IMR-90 (cell line): Measurements from ENCODE around the gene UPK3B. TPM values are rescaled to one million over a fixed set of nuclear protein-coding genes. Genes with fewer than 3 reads are reported as not detected.
"Not testable (repeated sequence)": the region's sequence is repeated elsewhere in the genome, so short reads cannot be mapped to it uniquely, and the experiment has no call there.

Experiments
- ATAC-seq: fragments of 200-7000 bp; cut with Tn5 transposase; 2 replicates; pipeline ENCODE4 v1.9.1; 2020; ENCODE audit warnings: low read depth, mild to moderate bottlenecking, moderate library complexity
- BruUV-seq: library from RNA; stranded (reverse); fragments of 400-500 nt; replicated peaks from 2 replicates; lab custom pipeline; 2021; lab: Mats Ljungman, UMichigan
- CTCF ChIA-PET: fragments of 300-600 bp; formaldehyde crosslinking; extraction: SDS; loops from one replicate; lab custom pipeline; 2021; ENCODE audit warnings: antibody characterized with exemption; lab: Yijun Ruan, JAX
- POLR2A ChIA-PET: fragments of 300-600 bp; sonication (Branson Sonifier 250); formaldehyde crosslinking; loops from one replicate; lab custom pipeline; 2022; ENCODE audit warnings: antibody characterized with exemption; ENCODE audit not compliant: unreplicated experiment; lab: Charles Lee
- DNase-seq: peaks from one replicate; pipeline ENCODE4 v3.0.0; 2013
- H2AFZ ChIP-seq: replicated peaks from 2 replicates; pipeline ENCODE3; 2013; ENCODE audit warnings: low read length, mild to moderate bottlenecking; ENCODE audit not compliant: poor library complexity
- H2AK5ac ChIP-seq: 2 replicates; pipeline ENCODE4 v1.6.1; 2013; ENCODE audit warnings: low read depth, low read length, inconsistent platforms
- H2AK9ac ChIP-seq: replicated peaks from 2 replicates; pipeline ENCODE3; 2013; ENCODE audit warnings: mild to moderate bottlenecking, low read depth, low read length, moderate library complexity; ENCODE audit not compliant: poor library complexity
- H2BK120ac ChIP-seq: 2 replicates; pipeline ENCODE4 v1.6.1; 2013; ENCODE audit warnings: low read depth, low read length, inconsistent platforms
- H2BK15ac ChIP-seq: 3 replicates; pipeline ENCODE4 v1.6.1; 2013; ENCODE audit warnings: low read depth, low read length, inconsistent platforms
- H2BK20ac ChIP-seq: 2 replicates; pipeline ENCODE4 v1.6.1; 2013; ENCODE audit warnings: low read depth, mild to moderate bottlenecking, inconsistent platforms, low read length, moderate library complexity
- H2BK5ac ChIP-seq: 2 replicates; pipeline ENCODE4 v1.6.1; 2013; ENCODE audit warnings: mild to moderate bottlenecking, low read depth, low read length, inconsistent platforms; ENCODE audit not compliant: poor library complexity, severe bottlenecking
- H3K14ac ChIP-seq: replicated peaks from 2 replicates; pipeline ENCODE4 v1.6.1; 2013; ENCODE audit warnings: low read depth, low read length, inconsistent platforms
- H3K18ac ChIP-seq: 2 replicates; pipeline ENCODE4 v1.6.1; 2013; ENCODE audit warnings: low read depth, low read length, control low read depth
- H3K23ac ChIP-seq: 2 replicates; pipeline ENCODE4 v1.6.1; 2013; ENCODE audit warnings: low read depth, low read length, inconsistent platforms
- H3K27ac ChIP-seq: 2 replicates; pipeline ENCODE4 v1.5.1; 2013; ENCODE audit warnings: mild to moderate bottlenecking, control low read depth, low read length; ENCODE audit not compliant: insufficient read depth
- H3K27me3 ChIP-seq: 2 replicates; pipeline ENCODE4 v1.6.1; 2013; ENCODE audit warnings: low read length; ENCODE audit not compliant: control insufficient read depth, insufficient read depth
- H3K36me3 ChIP-seq: 2 replicates; pipeline ENCODE4 v1.6.1; 2013; ENCODE audit warnings: low read length, mixed read lengths; ENCODE audit not compliant: control insufficient read depth, insufficient read depth
- H3K4ac ChIP-seq: 2 replicates; pipeline ENCODE4 v1.6.1; 2013; ENCODE audit warnings: low read depth, low read length, inconsistent platforms
- H3K4me1 ChIP-seq: 2 replicates; pipeline ENCODE4 v1.6.1; 2013; ENCODE audit warnings: low read length, mixed read lengths; ENCODE audit not compliant: control insufficient read depth, insufficient read depth
- H3K4me2 ChIP-seq: 2 replicates; pipeline ENCODE4 v1.6.1; 2013; ENCODE audit warnings: low read depth, mild to moderate bottlenecking, control low read depth, low read length, moderate library complexity
- H3K4me3 ChIP-seq: 2 replicates; pipeline ENCODE4 v1.5.1; 2013; ENCODE audit warnings: low read depth, mild to moderate bottlenecking, control low read depth, low read length, moderate library complexity; ENCODE audit not compliant: insufficient read depth
- H3K56ac ChIP-seq: 2 replicates; pipeline ENCODE4 v1.6.1; 2013; ENCODE audit warnings: low read length, inconsistent platforms; ENCODE audit not compliant: insufficient read depth; ENCODE audit errors: extremely low read depth
- H3K79me1 ChIP-seq, 2 experiments: 2 replicates each; pipeline ENCODE4 v1.6.1; 2013; ENCODE audit warnings: low read length in 2 of 2, inconsistent platforms in 1 of 2, low read depth in 1 of 2
- H3K9ac ChIP-seq: 2 replicates; pipeline ENCODE4 v1.6.1; 2013; ENCODE audit warnings: low read depth, low read length, control low read depth
- H3K9me1 ChIP-seq: 2 replicates; pipeline ENCODE4 v1.6.1; 2013; ENCODE audit warnings: low read length, inconsistent platforms; ENCODE audit not compliant: insufficient read depth
- H3K9me3 ChIP-seq: 2 replicates; pipeline ENCODE4 v1.6.1; 2013; ENCODE audit warnings: low read length; ENCODE audit not compliant: control insufficient read depth, insufficient read depth
- H4K20me1 ChIP-seq: 2 replicates; pipeline ENCODE4 v1.6.1; 2013; ENCODE audit warnings: low read length, inconsistent platforms; ENCODE audit not compliant: insufficient read depth
- H4K5ac ChIP-seq: 2 replicates; pipeline ENCODE4 v1.6.1; 2013; ENCODE audit warnings: mild to moderate bottlenecking, low read depth, low read length, control low read depth
- H4K8ac ChIP-seq, 2 experiments: 2 replicates each; pipeline ENCODE4 v1.6.1; 2013; ENCODE audit warnings: low read depth in 2 of 2, low read length in 2 of 2, control low read depth in 1 of 2, inconsistent platforms in 1 of 2
- H4K91ac ChIP-seq: 2 replicates; pipeline ENCODE4 v1.6.1; 2013; ENCODE audit warnings: low read depth, low read length, inconsistent platforms; ENCODE audit not compliant: insufficient read depth
- WGBS, 2 experiments: methylation state at CpG; one replicate each; pipeline versions ENCODE4 v1.1.5 to v1.1.7; 2013; ENCODE audit warnings: missing lambda C conversion rate in 2 of 2; ENCODE audit not compliant: insufficient read length in 1 of 2; ENCODE audit errors: extremely low coverage in 2 of 2; 5-methylcytosine and 5-hydroxymethylcytosine counted together
- dilution Hi-C: fragments of 300-500 bp; cut with HindIII; formaldehyde crosslinking; loops from one replicate; pipeline ENCODE4 v1.14.3; 2018; ENCODE audit warnings: low sequenced_read_pairs; ENCODE audit not compliant: unreplicated experiment
- in situ Hi-C: fragments of 300-500 bp; cut with MboI; formaldehyde crosslinking; loops from 3 replicates; pipeline ENCODE4 v1.14.3; 2019; ENCODE audit warnings: low sequenced_read_pairs, inconsistent platforms, mixed read lengths
- intact Hi-C: fragments of 100-400 bp; cut with micrococcal nuclease; formaldehyde crosslinking; loops from 2 replicates; pipeline ENCODE4 v1.10.0; 2022
- polyA plus RNA-seq, 3 experiments: library from polyadenylated mRNA; depleted of rRNA; stranded (reverse); fragments of >200 nt; gene quantifications; 2 replicates each; pipeline ENCODE4 v1.2.3, GENCODE V29; 2012; ENCODE audit warnings: low replicate concordance in 1 of 3
- total RNA-seq: library from RNA; depleted of rRNA; stranded (reverse); fragments of >200 nt; gene quantifications from 2 replicates; pipeline ENCODE4 v1.2.3, GENCODE V29; 2012

Gene UPK3B
- total and polyA plus RNA-seq, 2 of the 4 experiments (the other 2 are of a cell fraction) = 0.26 TPM; not detected in 1

DNA sequence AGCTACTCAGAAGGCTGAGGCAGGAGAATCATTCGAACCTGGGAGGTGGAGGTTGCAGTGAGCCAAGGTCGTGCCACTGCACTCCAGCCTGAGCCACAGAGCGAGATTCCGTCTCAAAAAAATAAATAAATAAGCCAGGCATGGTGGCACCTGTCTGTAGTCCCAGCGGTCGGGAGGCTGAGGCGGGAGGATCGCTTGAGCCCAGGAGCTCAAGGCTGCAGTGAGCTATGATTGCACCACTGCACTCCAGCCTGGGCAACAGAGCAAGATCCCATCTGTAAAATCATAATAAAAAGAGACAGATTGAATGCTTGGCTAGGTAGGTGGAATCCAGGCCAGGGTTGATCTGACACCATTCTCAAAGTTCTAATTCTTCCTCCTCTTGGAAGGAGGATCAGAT lies 3.7 kb upstream of the UPK3B start:
- H3K18ac ChIP-seq, H2AK5ac ChIP-seq, BruUV-seq, H3K27me3 ChIP-seq, H3K27ac ChIP-seq, H4K91ac ChIP-seq, H3K4ac ChIP-seq, H3K56ac ChIP-seq, H2AK9ac ChIP-seq, intact Hi-C loops, H4K8ac ChIP-seq, H3K9me3 ChIP-seq, H2AFZ ChIP-seq, H3K4me2 ChIP-seq, H3K23ac ChIP-seq, H2BK5ac ChIP-seq, POLR2A ChIA-PET, DNase-seq, H3K9me1 ChIP-seq, H2BK20ac ChIP-seq, H2BK120ac ChIP-seq, H3K79me1 ChIP-seq, CTCF ChIA-PET, H4K20me1 ChIP-seq, H3K4me1 ChIP-seq, H2BK15ac ChIP-seq, dilution Hi-C loops, H4K5ac ChIP-seq, H3K14ac ChIP-seq, H3K9ac ChIP-seq, ATAC-seq, H3K4me3 ChIP-seq: not testable (repeated sequence)
- WGBS, 2 experiments = 98% methylated on average over 8 of the region's 8 CpGs; no CpG with 5 or more reads in 1 of the 2 experiments
- in situ Hi-C loops = loop anchor here (5.0 kb wide), 1 partner anchor 74 kb away; no protein-coding TSS in a partner anchor
- peaks cover 16% of the 10 kb centered on the region for H3K36me3 ChIP-seq
